GM12873 (cell line): Measurements from ENCODE around the gene TRIM14.

Source experiments
- TF ChIP-seq, protein P1 (sequence below): IDR thresholded peaks from 2 replicates; pipeline ENCODE4 v1.5.1; 2012; ENCODE audit warnings: low read depth, mild to moderate bottlenecking, moderate library complexity, low read length, control low read depth; ENCODE audit not compliant: insufficient read depth; ENCODE audit errors: missing control alignments

Gene TRIM14

DNA sequence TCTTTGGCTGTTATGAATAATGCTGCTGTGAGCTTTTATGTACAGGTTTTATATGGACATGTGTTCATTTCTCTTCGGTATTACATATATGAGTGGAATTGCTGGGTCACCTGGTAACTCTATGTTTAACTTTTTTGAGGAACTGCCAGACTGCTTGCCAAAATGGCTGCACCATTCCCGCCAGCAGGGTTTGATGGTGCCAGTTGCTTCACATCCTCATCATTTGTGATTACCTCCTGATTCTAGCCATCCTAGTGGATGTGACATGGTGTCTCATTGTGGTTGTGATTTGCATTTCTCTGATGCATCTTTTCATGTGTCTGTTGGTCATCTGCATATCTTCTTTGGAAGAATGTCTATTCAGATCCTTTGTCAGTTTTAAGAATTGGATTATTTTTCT is 51.8 kb downstream of the TRIM14 start:
- TF ChIP-seq, protein P1, sequence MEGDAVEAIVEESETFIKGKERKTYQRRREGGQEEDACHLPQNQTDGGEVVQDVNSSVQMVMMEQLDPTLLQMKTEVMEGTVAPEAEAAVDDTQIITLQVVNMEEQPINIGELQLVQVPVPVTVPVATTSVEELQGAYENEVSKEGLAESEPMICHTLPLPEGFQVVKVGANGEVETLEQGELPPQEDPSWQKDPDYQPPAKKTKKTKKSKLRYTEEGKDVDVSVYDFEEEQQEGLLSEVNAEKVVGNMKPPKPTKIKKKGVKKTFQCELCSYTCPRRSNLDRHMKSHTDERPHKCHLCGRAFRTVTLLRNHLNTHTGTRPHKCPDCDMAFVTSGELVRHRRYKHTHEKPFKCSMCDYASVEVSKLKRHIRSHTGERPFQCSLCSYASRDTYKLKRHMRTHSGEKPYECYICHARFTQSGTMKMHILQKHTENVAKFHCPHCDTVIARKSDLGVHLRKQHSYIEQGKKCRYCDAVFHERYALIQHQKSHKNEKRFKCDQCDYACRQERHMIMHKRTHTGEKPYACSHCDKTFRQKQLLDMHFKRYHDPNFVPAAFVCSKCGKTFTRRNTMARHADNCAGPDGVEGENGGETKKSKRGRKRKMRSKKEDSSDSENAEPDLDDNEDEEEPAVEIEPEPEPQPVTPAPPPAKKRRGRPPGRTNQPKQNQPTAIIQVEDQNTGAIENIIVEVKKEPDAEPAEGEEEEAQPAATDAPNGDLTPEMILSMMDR: no peak

DNA sequence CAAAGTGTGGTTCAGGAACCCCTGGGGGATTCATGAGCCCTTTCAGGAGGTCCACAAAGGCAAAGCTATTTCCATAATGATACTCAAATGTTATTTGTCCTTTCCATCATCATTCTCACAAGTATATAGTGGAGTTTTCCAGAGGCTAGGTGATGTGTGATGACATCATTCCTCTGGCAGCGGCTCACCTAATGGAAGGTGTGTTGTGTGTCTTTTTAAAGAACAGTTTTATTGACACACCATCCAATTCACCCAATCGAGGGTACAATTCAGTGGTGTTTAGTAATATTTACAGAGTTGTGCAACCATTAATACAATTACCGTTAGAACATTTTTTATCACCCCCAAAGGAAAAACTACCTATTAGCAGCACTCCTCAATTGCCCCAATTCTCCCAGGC is 52.8 kb downstream of the TRIM14 start:
- TF ChIP-seq, protein P1: no peak

DNA sequence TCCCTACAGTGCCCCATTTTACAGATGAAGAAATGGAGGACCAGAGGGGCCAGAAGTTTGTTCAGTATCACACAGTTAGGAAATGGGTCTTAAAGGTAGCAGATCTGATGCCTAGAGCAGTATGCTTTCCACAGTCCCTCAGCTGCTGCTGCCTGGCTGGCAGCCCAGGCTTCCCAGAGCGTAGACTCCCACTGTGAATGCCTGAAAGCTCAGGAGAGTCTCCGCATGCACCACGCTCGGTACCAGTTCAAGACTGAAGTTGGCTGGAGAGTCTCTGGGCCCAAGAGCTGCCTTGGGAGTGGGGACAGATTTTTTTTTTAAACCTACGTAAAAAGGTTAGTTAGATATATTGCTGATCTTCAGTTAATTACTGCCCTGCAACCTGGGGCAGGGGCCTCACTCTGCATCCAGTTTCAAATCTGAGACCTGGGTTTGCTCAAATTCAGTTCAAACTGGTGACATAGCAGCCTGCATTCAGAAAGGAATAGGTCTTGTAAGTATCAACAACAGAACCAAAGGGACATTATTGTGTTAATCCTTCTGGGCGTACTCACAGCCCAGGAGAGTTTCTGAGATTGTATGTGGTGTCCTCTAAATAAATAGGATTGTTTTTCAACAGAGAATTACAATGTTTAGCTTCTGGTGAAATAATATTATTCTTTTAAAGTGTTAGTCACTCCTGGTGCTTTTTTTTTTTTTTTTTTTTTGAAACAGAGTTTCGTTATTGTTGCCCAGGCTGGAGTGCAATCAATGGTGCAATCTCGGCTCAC is 54.2 kb downstream of the TRIM14 start:
- TF ChIP-seq, protein P1: no peak

DNA sequence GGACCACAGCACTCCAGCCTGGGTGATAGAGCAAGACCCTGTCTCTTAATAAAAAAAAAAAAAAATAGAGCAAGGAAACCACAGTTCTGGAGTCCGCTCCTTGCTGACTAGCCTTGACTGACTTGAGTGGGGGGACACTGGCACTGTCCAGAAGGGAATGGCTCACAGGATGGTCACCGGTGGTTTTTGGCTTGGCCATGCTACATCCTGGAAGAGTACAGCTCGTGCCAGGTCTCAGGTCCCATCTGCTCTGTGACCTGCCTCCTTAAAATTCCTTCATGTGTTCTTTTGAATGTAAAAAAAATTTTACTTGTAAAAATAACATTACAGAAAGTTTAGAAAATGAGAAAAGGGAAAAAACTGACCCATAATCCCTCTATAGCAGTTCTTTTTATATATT is 56.9 kb downstream of the TRIM14 start:
- TF ChIP-seq, protein P1: no peak

DNA sequence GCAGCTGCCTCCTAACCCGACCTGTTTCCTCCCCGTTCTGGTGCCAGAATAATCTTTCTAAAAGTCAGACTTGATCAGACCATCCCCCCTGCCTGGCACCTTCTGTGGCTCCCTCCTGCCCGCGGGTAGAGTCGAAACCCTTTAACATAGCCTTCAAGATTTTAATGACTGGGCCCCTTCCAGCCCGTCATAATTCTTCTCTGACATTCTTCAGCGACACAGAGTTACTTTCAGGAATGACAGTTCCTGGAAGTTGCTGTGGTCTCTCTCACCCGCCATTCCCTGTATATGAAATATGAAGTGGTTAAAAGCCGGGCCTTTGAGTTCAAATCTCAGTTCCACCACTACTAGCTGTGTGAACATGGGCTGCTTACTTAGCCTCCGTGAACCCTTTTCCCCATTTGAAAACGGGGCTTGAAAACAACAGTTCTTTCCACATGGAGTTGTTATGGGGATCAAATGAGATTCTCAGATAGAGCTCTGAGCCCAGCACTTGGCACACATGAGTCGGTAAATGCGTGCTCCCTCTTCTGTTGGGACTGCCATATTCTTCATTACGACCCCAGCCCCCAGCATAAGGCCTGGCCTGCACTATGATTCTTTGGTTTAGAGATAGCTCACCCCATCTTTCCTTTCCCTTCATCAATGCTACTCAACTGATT is 61.8 kb downstream of the TRIM14 start:
- TF ChIP-seq, protein P1: no peak

DNA sequence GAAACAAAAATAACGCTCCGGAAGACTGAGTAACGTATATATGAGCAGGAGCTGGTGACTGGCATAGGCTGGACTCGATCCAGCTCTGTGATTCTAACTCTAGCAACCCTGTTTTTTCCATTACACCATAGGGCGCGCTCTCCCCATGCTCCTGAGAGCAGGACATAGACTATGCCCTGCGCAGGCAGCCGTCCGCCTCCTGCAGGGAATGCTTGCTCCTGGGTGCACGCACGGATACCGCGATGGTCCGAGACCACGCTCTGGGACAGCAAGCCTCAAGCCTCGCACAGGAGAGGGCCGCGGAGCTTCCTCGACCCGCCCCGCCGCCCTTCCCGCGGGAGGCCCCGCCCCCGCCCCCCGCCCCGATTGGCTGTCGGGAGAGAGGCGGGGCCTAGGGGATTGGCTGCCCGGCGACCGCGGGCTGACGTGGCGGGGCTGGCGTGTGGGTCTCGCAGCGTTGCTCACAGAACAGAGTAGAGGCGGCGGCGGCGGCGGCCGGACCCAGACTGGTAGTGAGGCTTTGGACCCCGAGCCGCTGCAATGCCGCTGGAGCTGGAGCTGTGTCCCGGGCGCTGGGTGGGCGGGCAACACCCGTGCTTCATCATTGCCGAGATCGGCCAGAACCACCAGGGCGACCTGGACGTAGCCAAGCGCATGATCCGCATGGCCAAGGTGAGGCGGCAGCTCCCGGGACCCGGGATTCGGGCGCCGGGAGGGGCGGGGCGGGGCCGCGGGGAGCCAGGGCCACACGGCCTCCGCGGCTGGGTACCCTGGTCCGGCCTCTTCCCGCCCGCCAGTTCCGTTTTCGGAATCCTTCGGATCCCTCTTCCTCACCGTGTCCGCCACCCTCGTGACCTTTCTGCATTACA is 62.5 kb downstream of the TRIM14 start, which contains the start of gene NANS:
NANS (plus strand) TSS at position 464 of the 869 bp plus-strand sequence; CDS start at position 541, 77 bp downstream.
- TF ChIP-seq, protein P1: no peak
